Measurements from ENCODE around the gene DCDC2C. TPM values are rescaled to one million over a fixed set of nuclear protein-coding genes. Genes with fewer than 3 reads are reported as not detected.

The DCDC2C gene
- total RNA-seq, 1 donor from 2014 or later, result not detected

DNA sequence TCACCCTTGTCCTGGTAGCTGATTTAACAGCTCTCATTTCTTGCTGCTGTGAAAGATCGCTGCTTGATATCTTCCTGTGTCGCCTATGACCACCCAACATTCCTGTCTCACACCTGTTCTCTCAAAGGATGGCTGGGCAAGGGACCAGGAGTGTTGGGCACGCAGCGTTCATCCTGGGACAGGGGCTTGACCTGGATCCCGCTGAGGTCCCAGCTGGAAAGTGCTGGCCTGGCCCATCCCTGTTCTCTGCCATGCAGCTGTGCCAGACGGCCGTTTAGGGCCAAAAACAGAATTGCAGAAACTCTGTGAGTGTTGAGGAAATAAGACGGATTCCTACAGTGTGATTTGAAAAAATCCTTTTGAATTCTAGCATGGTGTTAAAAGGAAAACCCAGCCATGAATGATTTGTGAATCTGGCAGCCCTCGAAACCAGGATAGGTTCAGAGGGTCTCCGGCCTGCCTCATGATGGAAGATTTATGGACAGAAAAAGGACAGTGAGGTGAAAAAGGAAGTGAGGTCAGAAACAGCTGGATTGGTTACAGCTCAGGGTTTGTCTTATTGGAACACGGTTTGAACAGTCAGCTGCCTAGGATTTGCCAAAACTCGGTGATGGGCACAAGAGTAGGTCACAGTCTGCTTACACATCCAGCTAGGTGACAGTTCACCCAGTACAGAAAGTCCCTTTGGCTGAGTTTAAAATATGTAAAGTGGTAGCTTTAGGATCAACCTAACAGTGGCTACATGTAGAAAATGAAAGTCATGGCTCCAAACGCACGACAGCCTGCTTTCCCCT is 164.8 kb downstream of the DCDC2C start:
- peaks cover 5% of the 10 kb centered on the region for H3K4me1 Mint-ChIP-seq (ENCODE audit: low read depth)
- no peak overlapping the region for H3K4me3 Mint-ChIP-seq (ENCODE audit: low read depth)
- H3K27me3 Mint-ChIP-seq, result no peaks in the 10 kb centered on the region
- no peaks in the 10 kb centered on the region for H3K36me3 Mint-ChIP-seq (ENCODE audit: insufficient read depth)
- no peak for TF ChIP-seq CTCF (IDR thresholded peaks at IDR 0.05; ENCODE audit: unreplicated experiment)
- no peaks in the 10 kb centered on the region for H3K9me3 Mint-ChIP-seq (ENCODE audit: low read depth)
- no peak for DNase-seq (ENCODE audit: low spot score, unreplicated experiment)
- H3K27ac Mint-ChIP-seq, result no peak overlapping the region

DNA sequence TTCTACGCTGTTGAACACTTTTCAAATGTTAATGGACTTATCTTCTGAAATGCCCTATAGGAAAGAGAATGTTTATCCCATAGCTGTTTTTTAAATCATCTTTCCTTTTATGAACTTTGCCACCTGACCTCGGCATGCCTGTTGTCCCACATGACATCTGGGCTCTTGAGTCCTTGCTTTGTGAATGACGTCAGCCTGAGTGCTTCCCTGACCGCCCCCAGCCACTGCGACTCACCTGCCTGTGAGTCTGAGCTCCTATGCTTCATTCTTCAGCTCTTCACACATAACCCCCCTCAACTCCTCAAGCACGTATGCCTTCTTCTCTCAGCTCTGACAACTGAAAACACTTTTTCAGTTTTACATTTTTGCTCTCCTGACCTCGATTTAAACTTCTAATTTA is 166.8 kb downstream of the DCDC2C start:
- no peaks in the 10 kb centered on the region for H3K9me3 Mint-ChIP-seq (ENCODE audit: low read depth)
- DNase-seq (ENCODE audit: low spot score, unreplicated experiment), result no peak
- H3K27ac Mint-ChIP-seq, result no peak overlapping the region
- no peaks in the 10 kb centered on the region for H3K36me3 Mint-ChIP-seq (ENCODE audit: insufficient read depth)
- no peaks in the 10 kb centered on the region for H3K27me3 Mint-ChIP-seq
- peaks cover 15% of the 10 kb centered on the region for H3K4me1 Mint-ChIP-seq (ENCODE audit: low read depth)
- H3K4me3 Mint-ChIP-seq (ENCODE audit: low read depth), result no peak overlapping the region
- TF ChIP-seq CTCF (IDR thresholded peaks at IDR 0.05; ENCODE audit: unreplicated experiment), result no peak

GRCh38 chr2:3871002-3871401 is 167.6 kb downstream of the DCDC2C start:
- peaks cover 14% of the 10 kb centered on the region for H3K4me1 Mint-ChIP-seq (ENCODE audit: low read depth)
- H3K9me3 Mint-ChIP-seq (ENCODE audit: low read depth), result no peaks in the 10 kb centered on the region
- no peaks in the 10 kb centered on the region for H3K36me3 Mint-ChIP-seq (ENCODE audit: insufficient read depth)
- DNase-seq (ENCODE audit: low spot score, unreplicated experiment), result no peak
- H3K4me3 Mint-ChIP-seq (ENCODE audit: low read depth), result no peak overlapping the region
- H3K27me3 Mint-ChIP-seq, result no peaks in the 10 kb centered on the region
- no peak overlapping the region for H3K27ac Mint-ChIP-seq
- no peak for TF ChIP-seq CTCF (IDR thresholded peaks at IDR 0.05; ENCODE audit: unreplicated experiment)

GRCh38 chr2:3872451-3872850 is 169.1 kb downstream of the DCDC2C start:
- Mint-ChIP-seq H3K27me3 (no peaks in the 10 kb centered on the region), H3K36me3 (ENCODE audit: insufficient read depth) (no peaks in the 10 kb centered on the region), H3K9me3 (ENCODE audit: low read depth) (no peaks in the 10 kb centered on the region), H3K27ac (no peak overlapping the region), H3K4me1 (ENCODE audit: low read depth) (peaks cover 14% of the 10 kb centered on the region), H3K4me3 (ENCODE audit: low read depth) (no peak overlapping the region)
- TF ChIP-seq CTCF (IDR thresholded peaks at IDR 0.05; ENCODE audit: unreplicated experiment), result no peak
- no peak for DNase-seq (ENCODE audit: low spot score, unreplicated experiment)

DNA sequence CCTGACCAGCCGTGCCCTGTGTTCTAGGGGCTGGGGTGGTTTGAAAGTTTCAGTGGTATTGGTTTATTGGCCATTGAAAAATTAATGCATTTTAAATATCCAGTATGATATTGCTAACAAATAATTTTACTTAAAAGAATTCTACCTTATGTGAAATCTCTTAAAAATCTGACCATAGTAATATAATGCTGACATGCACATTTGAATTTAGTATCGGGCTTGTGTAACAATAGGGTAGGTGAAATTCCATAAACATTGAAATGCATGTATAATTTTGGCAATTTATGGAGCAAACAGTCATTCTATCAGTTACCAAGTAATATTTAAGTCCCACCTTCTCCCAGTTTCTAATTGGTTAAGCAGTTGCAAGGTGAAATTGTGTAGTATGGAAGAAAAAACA is 170.5 kb downstream of the DCDC2C start:
- peaks cover 1% of the 10 kb centered on the region for H3K27me3 Mint-ChIP-seq
- H3K36me3 Mint-ChIP-seq (ENCODE audit: insufficient read depth), result no peaks in the 10 kb centered on the region
- DNase-seq (ENCODE audit: low spot score, unreplicated experiment), result no peak
- no peaks in the 10 kb centered on the region for H3K9me3 Mint-ChIP-seq (ENCODE audit: low read depth)
- no peak overlapping the region for H3K27ac Mint-ChIP-seq
- no peak overlapping the region for H3K4me3 Mint-ChIP-seq (ENCODE audit: low read depth)
- TF ChIP-seq CTCF (IDR thresholded peaks at IDR 0.05; ENCODE audit: unreplicated experiment), result no peak
- peaks cover 14% of the 10 kb centered on the region for H3K4me1 Mint-ChIP-seq (ENCODE audit: low read depth)
